ENCODE data around the gene SNRNP48.

The SNRNP48 gene, protein sequence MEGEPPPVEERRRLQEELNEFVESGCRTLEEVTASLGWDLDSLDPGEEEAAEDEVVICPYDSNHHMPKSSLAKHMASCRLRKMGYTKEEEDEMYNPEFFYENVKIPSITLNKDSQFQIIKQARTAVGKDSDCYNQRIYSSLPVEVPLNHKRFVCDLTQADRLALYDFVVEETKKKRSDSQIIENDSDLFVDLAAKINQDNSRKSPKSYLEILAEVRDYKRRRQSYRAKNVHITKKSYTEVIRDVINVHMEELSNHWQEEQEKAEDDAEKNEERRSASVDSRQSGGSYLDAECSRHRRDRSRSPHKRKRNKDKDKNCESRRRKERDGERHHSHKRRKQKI

GRCh38 chr6:7589949-7590917, at the start of gene SNRNP48:
TSS of gene SNRNP48 (plus strand) at chr6:7590198. CDS start at chr6:7590258, 60 bp downstream.
- peak; percentile 97 for DNase-seq

- no peak for DNase-seq
These were observed 49.4 kb upstream of the SNRNP48 start for GRCh38 chr6:7540595-7540994.

- peak; percentile 34 for DNase-seq
These were observed 48.6 kb upstream of the SNRNP48 start, which contains the start of gene DSP for GRCh38 chr6:7541175-7542064. TSS of gene DSP (plus strand) at chr6:7541671. CDS start at chr6:7541916, 245 bp downstream.

DNA sequence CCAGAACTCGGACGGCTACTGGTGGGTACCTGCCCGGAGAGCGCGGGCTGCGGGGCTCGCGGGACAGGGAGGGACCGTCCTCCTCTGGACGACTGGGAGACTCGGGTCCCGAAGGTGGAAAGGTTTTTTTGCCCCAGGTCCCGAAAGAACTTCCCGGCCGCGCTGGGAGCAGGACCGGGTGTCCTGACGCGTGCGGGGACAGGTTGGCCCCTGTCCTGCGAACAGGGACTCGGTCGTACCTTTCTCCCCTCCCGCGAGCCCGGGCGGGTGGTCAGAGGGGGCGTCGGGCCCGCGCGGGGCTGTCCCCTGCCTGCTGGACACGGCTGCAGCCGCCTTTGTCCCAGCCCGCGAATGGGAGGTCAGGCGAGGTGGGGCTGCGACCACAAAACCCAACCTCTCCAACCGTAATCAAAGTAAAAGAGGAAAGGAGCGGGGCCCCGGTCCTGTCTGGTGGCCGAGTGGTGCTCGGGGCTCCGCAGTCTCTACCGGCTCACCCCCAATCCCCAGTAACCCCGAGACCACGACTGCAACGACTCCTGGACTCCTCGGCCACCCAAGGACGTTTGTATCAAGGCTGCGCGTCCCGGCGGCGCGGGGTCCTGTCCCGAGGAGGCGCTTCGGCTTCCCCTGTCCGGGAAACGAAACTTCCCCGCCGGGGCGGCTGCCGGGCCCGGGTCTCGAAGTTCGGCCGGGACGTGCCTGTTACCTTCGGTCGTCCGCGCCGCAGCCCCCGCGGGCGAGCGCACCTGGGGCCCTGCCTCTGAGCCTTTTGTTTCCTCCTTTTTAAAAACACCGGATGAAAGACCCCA, 47.7 kb upstream of the SNRNP48 start:
- DNase-seq, result peak; percentile 43

GRCh38 chr6:7542874-7543624, 46.9 kb upstream of the SNRNP48 start:
- DNase-seq, result peak; percentile 30

GRCh38 chr6:7543789-7544424, 46.1 kb upstream of the SNRNP48 start:
- no peak for DNase-seq

GRCh38 chr6:7544597-7544996, 45.4 kb upstream of the SNRNP48 start:
- DNase-seq, result no peak

GRCh38 chr6:7545316-7546019, 44.5 kb upstream of the SNRNP48 start:
- DNase-seq, result no peak

GRCh38 chr6:7546020-7546369, 44.0 kb upstream of the SNRNP48 start:
- DNase-seq, result no peak

DNA sequence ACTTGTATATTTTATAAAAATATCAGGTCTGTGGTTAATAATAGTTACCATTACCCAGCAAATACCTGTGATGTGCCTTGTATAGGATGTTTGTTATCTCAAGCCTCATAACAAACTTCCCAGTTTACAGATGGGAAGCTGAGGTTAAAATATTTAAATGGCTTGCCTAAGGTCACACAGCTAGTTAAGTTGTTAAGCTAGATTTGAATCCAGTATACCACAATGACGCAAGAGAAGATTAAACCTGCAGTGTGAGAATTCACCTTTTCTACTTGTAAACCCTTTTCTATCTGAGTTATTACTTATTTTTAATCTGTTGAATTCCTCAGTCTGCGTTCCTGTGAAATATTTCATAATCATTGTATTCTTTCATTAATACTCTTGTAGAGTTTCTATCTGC, 43.6 kb upstream of the SNRNP48 start:
- no peak for DNase-seq

DNA sequence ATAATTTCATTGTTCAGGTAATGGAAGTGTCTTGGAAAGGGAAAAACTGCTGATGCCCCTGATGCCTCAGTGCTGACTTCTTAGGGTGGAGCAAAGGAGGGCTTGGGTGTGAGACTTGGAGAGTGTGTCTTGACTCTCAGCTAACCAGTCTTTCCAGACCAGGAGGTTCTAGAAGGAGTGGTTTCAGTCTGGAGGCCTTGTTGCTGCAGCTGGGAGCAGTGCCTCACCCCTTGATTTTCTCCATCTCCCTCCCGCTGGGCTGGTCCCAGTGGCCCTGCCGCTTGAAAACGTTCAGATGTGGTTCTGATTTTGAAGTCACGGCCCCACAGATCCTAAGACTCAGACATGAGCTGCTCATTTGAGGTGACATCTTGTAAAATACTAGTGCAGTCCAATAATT, 43.1 kb upstream of the SNRNP48 start:
- no peak for DNase-seq

DNA sequence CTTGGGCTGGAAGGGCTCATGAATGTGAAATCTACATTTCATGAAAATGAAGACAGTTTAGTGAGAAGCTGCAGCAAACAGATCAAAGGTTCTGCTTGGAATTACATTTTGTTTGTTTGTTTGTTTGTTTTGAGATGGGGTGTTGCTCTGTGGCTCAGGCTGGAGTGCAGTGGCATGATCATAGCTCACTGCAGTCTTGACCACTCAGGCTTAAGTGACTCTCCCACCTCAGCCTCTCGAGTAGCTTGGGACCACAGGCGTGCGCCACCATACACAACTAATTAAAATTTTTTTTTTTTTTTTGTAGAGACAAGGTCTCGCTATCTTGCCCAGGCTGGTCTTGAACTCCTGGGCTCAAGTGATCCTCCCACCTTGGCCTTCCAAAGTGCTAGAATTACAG, 42.7 kb upstream of the SNRNP48 start:
- no peak for DNase-seq

- no peak for DNase-seq
These were observed 39.6 kb upstream of the SNRNP48 start for GRCh38 chr6:7550433-7550801.

DNA sequence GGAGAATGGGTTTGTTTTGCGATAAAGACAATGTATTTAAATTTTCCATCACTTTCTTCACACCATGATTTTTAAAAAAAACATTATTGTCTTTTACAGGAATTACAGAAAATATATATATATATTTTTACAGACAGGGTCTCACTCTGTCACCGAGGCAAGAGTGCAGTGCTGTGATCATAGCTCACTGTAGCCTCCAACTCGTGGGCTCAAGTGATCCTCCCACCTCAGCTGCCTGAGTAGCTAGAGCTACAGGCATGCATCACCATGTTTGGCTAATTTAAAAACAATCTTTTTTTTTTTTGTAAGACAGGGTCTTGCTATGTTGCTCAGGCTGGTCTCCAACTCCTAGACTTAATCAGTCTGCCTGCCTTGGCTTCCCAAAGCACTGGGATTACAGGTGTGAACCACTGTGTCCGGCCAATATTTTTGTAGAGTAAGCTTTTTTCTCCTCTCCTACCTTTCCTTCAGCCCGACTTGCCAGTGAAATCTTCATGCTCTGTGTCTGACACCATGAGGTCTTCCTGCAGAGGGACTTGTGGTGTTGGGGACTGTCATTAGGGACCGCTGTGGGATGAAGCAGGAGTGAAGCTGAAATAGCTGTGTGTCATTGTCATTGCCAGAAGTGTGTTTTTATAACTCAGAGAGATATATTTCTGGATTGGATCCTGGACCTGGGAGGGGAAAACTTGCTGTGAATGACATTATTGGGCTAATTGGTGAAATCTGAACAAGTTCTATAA, 35.3 kb upstream of the SNRNP48 start:
- no peak for DNase-seq

DNA sequence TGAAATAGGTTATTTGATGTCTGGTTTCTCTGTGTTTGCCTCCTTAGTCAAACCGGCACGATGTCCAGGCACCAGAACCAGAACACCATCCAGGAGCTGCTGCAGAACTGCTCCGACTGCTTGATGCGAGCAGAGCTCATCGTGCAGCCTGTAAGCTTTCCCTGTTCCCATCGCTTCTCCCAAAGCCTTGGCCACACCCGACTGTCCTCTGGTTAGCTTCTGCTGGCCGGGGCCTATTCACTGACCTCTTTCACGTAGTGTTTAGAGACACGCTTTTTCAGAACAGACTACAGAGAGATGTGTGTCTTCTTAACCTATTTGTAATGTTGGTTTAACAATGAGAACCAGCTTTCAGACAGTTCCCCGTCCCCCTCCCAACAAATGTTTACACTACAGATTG, 34.3 kb upstream of the SNRNP48 start:
- DNase-seq, result no peak

DNA sequence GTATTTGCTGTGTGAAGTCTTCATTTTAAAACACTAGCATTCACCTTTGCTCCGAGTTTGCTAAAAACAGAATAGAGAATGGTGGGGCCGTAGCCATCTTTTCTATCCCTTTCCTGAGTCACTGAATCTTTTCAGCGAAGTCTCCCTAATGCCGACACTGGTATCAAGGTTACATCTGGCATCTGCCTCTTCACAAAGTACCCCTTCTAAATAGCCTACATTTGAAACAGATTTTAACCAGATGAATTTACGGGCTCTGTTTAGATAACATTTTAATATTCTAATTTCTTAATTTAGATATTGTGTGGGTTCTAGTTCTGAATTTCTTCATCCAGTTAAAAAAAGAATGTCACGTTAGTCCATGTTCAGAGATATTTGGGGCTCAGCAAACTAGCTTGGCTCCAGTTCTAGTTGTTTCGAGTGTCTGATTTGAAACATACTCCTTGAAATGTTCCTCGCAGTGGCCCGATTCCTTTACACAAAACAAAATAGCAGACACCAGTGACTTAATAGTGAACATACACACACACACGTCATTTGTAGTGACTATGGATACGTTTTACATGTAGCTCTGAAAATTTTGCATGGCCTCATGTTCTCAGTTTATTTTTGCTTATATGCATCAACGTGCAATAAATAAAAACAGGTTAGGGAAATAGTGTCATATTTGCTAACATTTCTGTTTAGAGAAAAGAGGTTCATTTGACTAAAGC, 33.4 kb upstream of the SNRNP48 start:
- DNase-seq, result no peak

DNA sequence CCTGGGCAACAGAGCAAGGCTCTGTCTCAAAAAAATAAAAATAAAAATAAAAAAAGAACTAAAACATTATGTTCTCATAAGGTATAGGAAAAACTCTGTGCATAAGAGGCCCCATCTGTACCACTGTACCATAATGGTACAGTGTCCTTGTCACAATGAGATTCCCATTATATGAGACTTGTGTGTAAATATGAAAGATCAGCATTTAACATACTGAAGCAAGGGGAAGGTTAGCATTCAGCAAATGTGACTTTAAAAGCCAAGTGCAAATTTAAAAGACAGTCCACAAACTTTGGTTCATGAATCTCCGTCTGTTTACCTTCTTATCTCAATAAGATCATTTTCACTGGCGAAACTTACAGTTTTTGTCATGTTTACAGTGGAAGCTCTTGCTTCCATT, 32.3 kb upstream of the SNRNP48 start:
- no peak for DNase-seq

DNA sequence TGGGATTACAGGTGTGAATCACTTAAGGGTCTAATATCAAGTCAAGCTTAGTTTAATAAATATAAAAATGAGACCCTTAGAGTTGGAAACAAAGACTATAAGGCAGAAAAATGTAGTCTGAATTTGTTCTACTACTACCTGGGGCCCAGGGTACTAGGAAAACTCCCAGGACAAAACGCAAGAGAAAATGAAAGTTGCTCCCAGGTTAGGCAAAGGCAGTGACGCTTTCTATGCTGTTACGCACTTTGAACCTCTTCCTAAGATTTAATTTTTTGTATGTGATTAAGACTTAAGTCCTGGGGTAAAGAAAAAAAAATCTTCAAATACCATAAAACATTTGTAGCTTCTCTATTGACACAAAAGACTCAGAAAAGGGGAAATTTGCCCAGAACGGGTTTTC, 31.2 kb upstream of the SNRNP48 start:
- DNase-seq, result no peak

GRCh38 chr6:7559196-7559595, 30.8 kb upstream of the SNRNP48 start:
- DNase-seq, result no peak

All from femur (tissue), 1 donor.